GM19397 (cell line): ENCODE results near the gene PDZD2.
"Not testable (repeated sequence)": the region's sequence is repeated elsewhere in the genome, so short reads cannot be mapped to it uniquely, and the experiment has no call there.

Experiments
- ATAC-seq: cut with Tn5 transposase; IDR thresholded peaks from one replicate; pipeline ENCODE4 v1.9.1; 2021; ENCODE audit warnings: mild to moderate bottlenecking, moderate library complexity; ENCODE audit not compliant: unreplicated experiment

PDZD2 gene

DNA sequence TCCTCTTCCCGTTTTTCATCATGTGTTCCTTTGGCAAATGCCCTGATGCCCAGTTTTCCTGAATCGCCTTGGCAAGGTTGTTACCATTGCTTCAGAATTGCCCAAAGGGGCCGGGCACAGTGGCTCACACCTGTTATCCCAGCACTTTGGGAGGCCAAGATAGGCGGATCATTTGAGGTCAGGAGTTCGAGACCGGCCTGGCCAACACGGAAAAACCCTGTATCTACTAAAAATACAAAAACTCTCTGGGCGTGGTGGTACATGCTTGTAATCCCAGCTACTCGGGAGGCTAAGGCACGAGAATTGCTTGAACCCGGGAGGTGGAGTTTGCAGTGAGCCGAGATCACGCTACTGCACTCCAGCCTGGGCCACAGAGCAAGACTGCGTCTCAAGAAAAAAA, 125.8 kb downstream of the PDZD2 start:
- not testable (repeated sequence) for ATAC-seq

DNA sequence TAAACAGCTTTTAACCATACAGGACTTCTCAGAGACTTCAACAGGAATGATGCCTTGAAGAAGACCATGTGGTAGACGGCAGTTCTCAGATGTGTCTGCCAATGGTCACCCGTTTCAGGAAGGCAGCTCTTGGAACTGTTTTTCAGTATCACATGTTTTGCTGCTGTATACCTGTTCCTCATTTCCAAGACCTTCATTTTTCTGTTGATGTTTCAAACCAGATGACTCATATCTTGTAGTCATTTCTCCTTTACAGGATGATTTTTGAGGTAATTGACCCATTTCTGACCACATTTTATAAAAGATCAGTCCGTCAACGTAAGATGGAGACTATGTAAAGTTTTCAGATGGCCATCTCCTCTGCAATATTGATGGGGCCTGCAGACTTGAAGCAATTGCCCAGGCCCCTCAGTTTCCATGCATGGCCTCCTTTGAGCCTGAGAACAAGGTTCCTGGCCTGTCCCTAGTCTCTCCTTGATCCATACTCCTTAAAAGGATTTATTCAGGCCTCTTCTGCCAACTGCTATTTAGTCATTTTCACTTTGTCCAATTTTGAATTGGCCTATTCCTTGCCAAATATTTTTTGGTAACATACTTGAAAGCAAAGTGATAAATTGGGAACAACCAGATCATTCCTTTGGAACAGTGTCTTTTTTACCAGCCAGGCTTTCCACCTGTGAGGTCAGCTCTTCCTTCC, 128.6 kb downstream of the PDZD2 start:
- ATAC-seq, result no peak

DNA sequence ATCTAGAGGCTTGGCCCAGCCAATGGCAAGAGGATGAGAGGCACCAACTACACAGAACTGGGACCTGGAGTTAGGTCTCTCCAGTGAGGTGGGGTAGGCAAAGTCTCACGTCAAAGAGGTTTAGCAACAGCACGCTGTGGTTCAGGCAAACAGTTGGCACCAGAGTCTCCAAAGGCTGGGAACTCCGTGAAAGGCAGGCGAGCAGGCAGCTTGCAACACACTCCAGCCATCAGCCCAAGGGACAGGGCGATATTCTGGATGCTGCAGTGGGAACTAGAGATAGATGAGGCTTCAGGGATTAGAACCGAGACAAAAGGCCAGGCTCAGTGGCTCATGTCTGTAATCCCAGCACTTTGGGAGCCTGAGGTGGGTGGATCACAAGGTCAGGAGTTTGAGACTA, 129.1 kb downstream of the PDZD2 start:
- ATAC-seq, result no peak

DNA sequence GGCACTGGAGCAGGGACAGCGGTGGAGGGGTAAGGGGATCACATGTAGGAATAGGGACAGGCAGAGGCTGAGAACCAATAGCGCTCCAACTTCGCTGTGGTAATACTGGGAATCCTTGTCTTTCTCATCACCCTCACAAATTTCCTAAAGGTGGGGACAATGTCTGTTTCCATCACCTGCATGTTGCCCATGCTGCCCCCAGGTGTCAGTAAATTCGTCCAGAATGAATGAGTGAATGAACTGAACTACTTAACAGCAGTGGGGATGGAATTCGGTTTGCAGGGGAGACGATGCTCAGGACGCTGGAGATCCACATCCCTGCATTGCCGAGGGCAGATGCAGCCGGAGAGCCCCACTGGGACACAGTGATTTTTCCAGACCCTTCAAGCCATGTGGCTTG, 129.9 kb downstream of the PDZD2 start:
- ATAC-seq, result no peak

DNA sequence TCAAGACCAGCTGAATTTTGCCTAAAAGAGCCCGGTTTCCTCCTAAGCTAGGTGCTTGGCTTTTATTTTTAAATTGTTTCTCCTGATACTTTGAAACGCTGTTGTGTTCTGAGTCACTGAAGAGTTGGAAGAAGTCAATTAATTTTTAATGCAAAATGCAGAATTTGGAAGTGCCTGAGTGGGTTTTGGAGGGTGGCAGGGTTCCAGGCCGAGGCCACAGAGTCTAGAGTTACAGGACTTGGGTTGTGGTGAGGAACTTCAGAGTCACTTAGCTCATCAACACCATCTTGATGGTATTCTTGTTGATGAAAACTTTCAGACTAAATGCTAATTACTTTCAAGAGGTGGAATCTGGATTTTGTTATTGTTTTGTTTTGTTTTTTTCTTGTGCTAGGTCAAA, 130.6 kb downstream of the PDZD2 start:
- ATAC-seq, result no peak

DNA sequence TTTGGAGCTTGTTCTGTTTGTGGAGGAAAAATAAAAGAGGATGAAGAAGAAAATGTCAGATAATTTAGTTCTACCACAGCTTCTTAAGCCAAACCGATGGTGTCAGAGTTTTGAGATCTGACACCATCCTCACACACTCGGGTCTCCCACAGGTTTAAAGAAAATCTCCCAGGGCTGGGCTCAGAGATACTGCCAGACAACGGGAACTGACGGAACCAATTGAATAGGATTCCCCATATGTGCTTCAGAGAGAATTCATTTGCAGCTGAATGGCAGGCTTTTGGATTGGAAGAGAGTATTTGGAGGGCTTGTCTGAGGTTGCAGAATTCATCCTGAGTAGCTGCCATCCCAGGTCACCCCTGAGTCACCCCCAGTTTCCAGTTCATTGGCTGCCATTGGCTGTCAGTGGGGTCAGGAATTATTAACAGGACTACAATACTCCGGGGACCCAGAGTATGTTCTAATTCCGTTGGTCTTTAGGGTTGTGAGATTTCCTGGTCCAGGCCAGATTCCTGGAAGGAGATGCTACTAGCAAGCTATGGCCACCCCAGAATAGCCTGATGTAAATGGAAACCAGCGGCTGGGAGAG, 131.3 kb downstream of the PDZD2 start:
- ATAC-seq, result no peak

DNA sequence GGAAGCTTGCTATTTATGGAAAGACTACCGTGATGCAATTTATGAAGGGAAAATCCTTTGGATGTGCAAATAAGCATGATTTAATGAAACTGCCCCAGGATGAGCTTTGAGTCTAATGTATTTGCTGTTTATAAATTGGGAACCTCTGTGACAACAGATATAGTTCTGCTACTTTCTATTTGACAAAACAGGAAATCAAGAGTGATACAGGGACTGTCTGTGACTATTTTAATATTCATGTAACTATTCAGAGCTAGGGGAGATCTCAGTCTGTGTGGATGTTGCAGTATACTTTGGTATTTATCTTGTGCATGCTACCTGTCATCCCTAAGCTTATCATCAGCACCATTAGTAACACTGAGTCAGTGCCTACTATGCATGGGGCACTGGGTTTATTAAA, 132.1 kb downstream of the PDZD2 start:
- peak; percentile 80 for ATAC-seq

GRCh38 chr5:31771500-31771899, 132.6 kb downstream of the PDZD2 start:
- ATAC-seq, result peak; percentile 6

DNA sequence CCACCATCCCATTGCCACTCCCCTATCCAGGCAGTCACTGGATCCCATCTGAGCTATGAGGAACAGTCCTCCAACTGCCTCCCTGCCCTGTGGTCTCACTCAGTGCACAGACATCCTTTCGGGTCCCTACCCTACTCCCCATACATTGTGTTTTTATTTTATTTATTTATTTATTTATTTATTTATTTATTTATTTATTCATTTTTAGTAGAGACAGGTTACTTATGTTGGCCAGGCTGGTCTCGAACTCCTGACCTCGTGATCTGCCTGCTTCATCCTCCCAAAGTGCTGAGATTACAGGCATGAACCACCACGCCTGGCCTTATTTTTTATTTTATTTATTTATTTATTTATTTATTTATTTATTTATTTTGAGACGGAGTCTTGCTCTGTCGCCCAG, 137.4 kb downstream of the PDZD2 start:
- not testable (repeated sequence) for ATAC-seq

GRCh38 chr5:31776976-31777651, 138.2 kb downstream of the PDZD2 start:
- no peak for ATAC-seq

- ATAC-seq, result no peak
These were observed 142.8 kb downstream of the PDZD2 start for GRCh38 chr5:31781772-31782171.

GRCh38 chr5:31783086-31783645, 144.2 kb downstream of the PDZD2 start:
- ATAC-seq, result no peak

- ATAC-seq, result no peak
These were observed 144.8 kb downstream of the PDZD2 start for GRCh38 chr5:31783731-31784130.

GRCh38 chr5:31786090-31786631, 147.2 kb downstream of the PDZD2 start:
- no peak for ATAC-seq

DNA sequence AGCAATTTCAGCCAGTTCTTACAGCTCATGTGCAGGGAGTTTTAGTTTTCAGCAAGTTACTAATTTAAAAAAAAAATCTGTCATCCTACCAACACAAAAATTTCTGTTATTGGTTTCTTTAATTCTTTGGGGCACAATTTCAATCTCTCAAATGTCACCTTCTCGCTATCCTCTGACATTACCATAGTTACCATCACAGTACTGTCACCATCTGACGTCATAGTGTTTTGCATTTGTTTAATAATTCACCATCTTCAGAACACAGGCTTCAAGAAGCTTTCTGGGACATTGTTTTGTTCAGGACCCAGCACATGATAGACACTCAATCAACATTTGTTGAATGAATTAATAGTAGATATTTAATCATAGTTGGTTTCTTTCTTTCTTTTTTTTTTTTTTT, 155.1 kb downstream of the PDZD2 start:
- ATAC-seq, result no peak

- no peak for ATAC-seq
These were observed 159.2 kb downstream of the PDZD2 start for GRCh38 chr5:31798168-31798567.

DNA sequence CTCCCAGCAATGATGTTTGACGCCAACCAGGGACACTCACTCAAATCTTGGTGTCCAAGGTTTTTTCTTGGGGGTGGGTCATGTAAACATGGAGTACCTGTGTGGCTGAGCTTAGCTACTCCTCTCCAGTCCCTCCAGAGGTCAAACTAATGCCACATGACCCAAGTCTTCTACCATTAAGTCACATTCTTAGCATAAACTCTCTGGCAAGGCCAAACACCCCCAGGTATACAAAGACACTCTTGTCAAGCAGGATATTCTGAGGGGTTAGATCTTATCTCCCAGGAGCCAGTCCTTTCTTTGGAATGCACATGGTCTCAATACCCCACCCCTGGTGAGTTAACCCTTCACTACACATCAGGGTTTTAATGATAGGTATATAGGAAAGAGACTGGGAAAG, 161.4 kb downstream of the PDZD2 start:
- ATAC-seq, result no peak

GRCh38 chr5:31805785-31806400, 167.0 kb downstream of the PDZD2 start:
- no peak for ATAC-seq

DNA sequence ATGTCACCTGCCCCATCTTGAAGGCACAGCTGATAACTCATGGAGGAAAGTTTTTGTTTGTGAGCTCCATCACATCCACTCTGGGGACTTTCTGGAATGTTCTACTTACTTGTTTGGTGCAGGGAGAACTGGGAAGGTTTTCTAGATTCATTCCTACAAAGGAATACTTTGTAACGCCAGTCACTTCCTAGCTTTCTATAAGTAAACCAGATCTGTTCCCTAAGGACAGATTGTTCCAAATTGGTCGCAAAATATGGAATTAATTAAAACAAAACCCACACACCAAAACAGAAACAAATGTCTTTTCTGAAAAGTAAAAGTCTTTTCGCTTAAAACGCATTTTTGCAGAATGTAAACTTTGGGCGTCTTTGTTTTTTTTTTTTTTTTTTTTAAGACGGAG, 167.6 kb downstream of the PDZD2 start:
- no peak for ATAC-seq

- no peak for ATAC-seq
These were observed 169.0 kb downstream of the PDZD2 start for GRCh38 chr5:31807789-31808540.
